ENCODE data around the gene SLC35B2.

GRCh38 chr6:44265007-44265721 lies 7.8 kb upstream of the SLC35B2 start, which contains the start of gene NFKBIE:
- TF ChIP-seq CTCF (conservative IDR thresholded peaks at IDR 0.05; ENCODE audit: low read length) (peak; percentile 79), EZH2phosphoT487 (IDR thresholded peaks at IDR 0.05; ENCODE audit: borderline replicate concordance, low read depth, low read length) (no peak)

Data from OCI-LY7 (cell line).